Neural cell (in vitro differentiated cells): Measurements from ENCODE around the gene PTPN18. TPM values are rescaled to one million over a fixed set of nuclear protein-coding genes. Genes with fewer than 3 reads are reported as not detected.

Experiments
- H2AFZ ChIP-seq: fragments of 200-600, 300-800 bp; sonication (generic), shearing (Covaris generic); 2 replicates; pipeline ENCODE4 v1.6.0; 2014; ENCODE audit warnings: low read depth, mild to moderate bottlenecking, antibody characterized with exemption, low read length, moderate library complexity
- H3F3A ChIP-seq: fragments of 200-600 bp; shearing (Covaris generic); 2 replicates; pipeline ENCODE4 v1.6.1; 2016; ENCODE audit warnings: mild to moderate bottlenecking, moderate library complexity, mixed read lengths, antibody characterized with exemption, low read length; ENCODE audit not compliant: insufficient read depth, poor library complexity, severe bottlenecking
- H3K27ac ChIP-seq: fragments of 200-600, 300-800 bp; sonication (generic), shearing (Covaris generic); 2 replicates; pipeline ENCODE4 v1.5.1; 2014; ENCODE audit warnings: mild to moderate bottlenecking, low read length, moderate library complexity
- H3K27me3 ChIP-seq: fragments of 300-800, 200-600 bp; sonication (generic), shearing (Covaris generic); 2 replicates; pipeline ENCODE4 v1.6.0; 2014; ENCODE audit warnings: mild to moderate bottlenecking, low read depth, low read length, moderate library complexity; ENCODE audit not compliant: insufficient read depth
- H3K36me3 ChIP-seq: fragments of 300-800, 200-600 bp; sonication (generic), shearing (Covaris generic); 2 replicates; pipeline ENCODE4 v1.5.1; 2014; ENCODE audit warnings: mild to moderate bottlenecking, antibody characterized with exemption, low read length, moderate library complexity; ENCODE audit not compliant: insufficient read depth
- H3K4me2 ChIP-seq: fragments of 300-800, 200-600 bp; sonication (generic), shearing (Covaris generic); 2 replicates; pipeline ENCODE4 v1.6.0; 2014; ENCODE audit warnings: mild to moderate bottlenecking, low read length
- H3K4me3 ChIP-seq: fragments of 300-800, 200-600 bp; sonication (generic), shearing (Covaris generic); 2 replicates; pipeline ENCODE4 v1.5.1; 2014; ENCODE audit warnings: mild to moderate bottlenecking, low read length, moderate library complexity
- H3K79me2 ChIP-seq: fragments of 200-600 bp; shearing (Covaris generic); replicated peaks from 2 replicates; pipeline ENCODE4 v1.6.0; 2014; ENCODE audit warnings: mild to moderate bottlenecking, low read length, moderate library complexity; ENCODE audit not compliant: insufficient read depth
- H3K9ac ChIP-seq: fragments of 300-800, 200-600 bp; sonication (generic), shearing (Covaris generic); 2 replicates; pipeline ENCODE4 v1.6.1; 2016; ENCODE audit warnings: mild to moderate bottlenecking, low read length, mixed read lengths
- H3K9me2 ChIP-seq: fragments of 200-600 bp; shearing (Covaris generic); 2 replicates; pipeline ENCODE4 v1.6.1; 2016; ENCODE audit warnings: mild to moderate bottlenecking, low read length, mixed read lengths; ENCODE audit not compliant: insufficient read depth
- H3K9me3 ChIP-seq: fragments of 200-600, 300-800 bp; sonication (generic), shearing (Covaris generic); 2 replicates; pipeline ENCODE4 v1.6.1; 2016; ENCODE audit warnings: mild to moderate bottlenecking, mixed run types, low read length, moderate library complexity, mixed read lengths
- H4K20me1 ChIP-seq: fragments of 200-600 bp; shearing (Covaris generic); 2 replicates; pipeline ENCODE4 v1.6.1; 2016; ENCODE audit warnings: mild to moderate bottlenecking, mixed run types; ENCODE audit not compliant: insufficient read depth
- CTCF ChIP-seq: fragments of 450-650 bp; IDR thresholded peaks from 2 replicates; pipeline ENCODE4 v1.5.1; 2014; ENCODE audit warnings: antibody characterized with exemption, mild to moderate bottlenecking, moderate library complexity; ENCODE audit not compliant: poor library complexity, severe bottlenecking
- EP300 ChIP-seq: fragments of 450-650 bp; conservative IDR thresholded peaks from 2 replicates; pipeline ENCODE4 v1.6.1; 2014; ENCODE audit warnings: antibody characterized with exemption, mild to moderate bottlenecking, moderate library complexity; ENCODE audit not compliant: poor library complexity, severe bottlenecking
- EZH2 ChIP-seq: fragments of 200-600, 300-800 bp; shearing (Covaris generic), sonication (generic); IDR thresholded peaks from 2 replicates; pipeline ENCODE4 v1.6.1; 2014; ENCODE audit warnings: antibody characterized with exemption, low read length, borderline replicate concordance, mild to moderate bottlenecking; ENCODE audit not compliant: insufficient read depth, poor library complexity, severe bottlenecking
- MXI1 ChIP-seq: fragments of 450-650 bp; conservative IDR thresholded peaks from 2 replicates; pipeline ENCODE4 v1.6.1; 2014; ENCODE audit warnings: antibody characterized with exemption, mild to moderate bottlenecking; ENCODE audit not compliant: poor library complexity, severe bottlenecking
- POLR2AphosphoS5 ChIP-seq: IDR thresholded peaks from 2 replicates; pipeline ENCODE4 v1.6.1; 2012
- RAD21 ChIP-seq: fragments of 450-650 bp; conservative IDR thresholded peaks from 2 replicates; pipeline ENCODE4 v1.6.1; 2014; ENCODE audit warnings: antibody characterized with exemption, mild to moderate bottlenecking, moderate library complexity
- REST ChIP-seq: IDR thresholded peaks from 2 replicates; pipeline ENCODE4 v1.6.1; 2012; ENCODE audit warnings: borderline replicate concordance
- SMC3 ChIP-seq: fragments of 450-650 bp; conservative IDR thresholded peaks from 2 replicates; pipeline ENCODE4 v1.6.1; 2014; ENCODE audit warnings: antibody characterized with exemption, mild to moderate bottlenecking, moderate library complexity; ENCODE audit not compliant: poor library complexity
- TAF1 ChIP-seq: IDR thresholded peaks from 2 replicates; pipeline ENCODE4 v1.6.1; 2012; ENCODE audit warnings: low read depth
- polyA plus RNA-seq: library from polyadenylated mRNA; depleted of rRNA; stranded (reverse); fragments of >200 nt; gene quantifications from 2 replicates; pipeline ENCODE4 v1.2.3, GENCODE V29; 2014

PTPN18 gene
- polyA plus RNA-seq, 1 donor from 2014 or later: 13.3 TPM

GRCh38 chr2:130345091-130345490 is 10.8 kb upstream of the PTPN18 start:
- H3F3A ChIP-seq: no peaks in the 10 kb centered on the region
- no peak overlapping the region for H3K9ac ChIP-seq
- H3K36me3 ChIP-seq: peaks cover 10% of the 10 kb centered on the region
- H3K4me2 ChIP-seq: no peak overlapping the region
- H3K9me2 ChIP-seq: no peaks in the 10 kb centered on the region
- TF ChIP-seq RAD21: no peak
- no peak for TF ChIP-seq POLR2AphosphoS5
- TF ChIP-seq SMC3: no peak
- no peak for TF ChIP-seq TAF1
- no peak for TF ChIP-seq REST
- no peak for TF ChIP-seq CTCF
- TF ChIP-seq MXI1: no peak
- TF ChIP-seq EP300: no peak
- TF ChIP-seq EZH2: no peak
- H3K27ac ChIP-seq: no peak overlapping the region
- H3K4me3 ChIP-seq: no peak overlapping the region
- no peaks in the 10 kb centered on the region for H4K20me1 ChIP-seq
- peaks cover 4% of the 10 kb centered on the region for H3K79me2 ChIP-seq
- H3K27me3 ChIP-seq: no peaks in the 10 kb centered on the region
- H3K9me3 ChIP-seq: no peaks in the 10 kb centered on the region
- H2AFZ ChIP-seq: no peak overlapping the region

GRCh38 chr2:130345611-130346010 is 10.2 kb upstream of the PTPN18 start:
- H3K79me2 ChIP-seq: peaks cover 4% of the 10 kb centered on the region
- H3K9ac ChIP-seq: no peak overlapping the region
- H3K4me3 ChIP-seq: no peak overlapping the region
- H3K27ac ChIP-seq: no peak overlapping the region
- no peaks in the 10 kb centered on the region for H3F3A ChIP-seq
- no peaks in the 10 kb centered on the region for H3K9me3 ChIP-seq
- no peaks in the 10 kb centered on the region for H4K20me1 ChIP-seq
- no peaks in the 10 kb centered on the region for H3K9me2 ChIP-seq
- H3K36me3 ChIP-seq: peaks cover 10% of the 10 kb centered on the region
- TF ChIP-seq RAD21 (no peak), REST (no peak), CTCF (no peak), EP300 (no peak), EZH2 (no peak), SMC3 (no peak), POLR2AphosphoS5 (no peak), TAF1 (no peak), MXI1 (no peak)
- no peak overlapping the region for H3K4me2 ChIP-seq
- H3K27me3 ChIP-seq: no peaks in the 10 kb centered on the region
- no peak overlapping the region for H2AFZ ChIP-seq
